Kidney epithelial cell (primary cell): ENCODE measurements around the gene SMARCB1. TPM values are rescaled to one million over a fixed set of nuclear protein-coding genes. Genes with fewer than 3 reads are reported as not detected.

ENCODE experiments used
- DNase-seq: peaks from one replicate; pipeline ENCODE4 v3.0.0-alpha.2; 2010; ENCODE audit warnings: low read depth
- H3K27me3 ChIP-seq: 2 replicates; pipeline ENCODE4 v1.6.0; 2011; ENCODE audit warnings: low read length; ENCODE audit not compliant: control insufficient read depth, insufficient read depth
- H3K36me3 ChIP-seq: 2 replicates; pipeline ENCODE4 v1.5.1; 2011; ENCODE audit warnings: low read length; ENCODE audit not compliant: control insufficient read depth, insufficient read depth
- H3K4me3 ChIP-seq: 2 replicates; pipeline ENCODE4 v1.5.1; 2011; ENCODE audit warnings: low read depth, mild to moderate bottlenecking, control low read depth, low read length
- CTCF ChIP-seq: IDR thresholded peaks from 2 replicates; pipeline ENCODE4 v1.5.1; 2011; ENCODE audit warnings: mild to moderate bottlenecking, moderate library complexity, low read length, control low read depth, inconsistent platforms; ENCODE audit not compliant: insufficient read depth, poor library complexity, severe bottlenecking
- total RNA-seq: library from RNA; depleted of rRNA; stranded (reverse); fragments of >200 nt; gene quantifications from 2 replicates; pipeline ENCODE4 v1.2.3, GENCODE V29; 2015

Gene SMARCB1
- total RNA-seq, 1 donor from 2014 or later: 168 TPM

- no peak for TF ChIP-seq CTCF
- H3K36me3 ChIP-seq: no peaks in the 10 kb centered on the region
- H3K4me3 ChIP-seq: no peak overlapping the region
- no peak for DNase-seq
- no peaks in the 10 kb centered on the region for H3K27me3 ChIP-seq
Measured at GRCh38 chr22:23775779-23776375, 10.9 kb upstream of the SMARCB1 start.

GRCh38 chr22:23777776-23778576 lies 8.8 kb upstream of the SMARCB1 start:
- DNase-seq: no peak
- no peak for TF ChIP-seq CTCF
- no peak overlapping the region for H3K4me3 ChIP-seq
- no peaks in the 10 kb centered on the region for H3K36me3 ChIP-seq
- H3K27me3 ChIP-seq: no peaks in the 10 kb centered on the region

GRCh38 chr22:23778577-23778900 lies 8.2 kb upstream of the SMARCB1 start:
- DNase-seq: no peak
- H3K4me3 ChIP-seq: no peak overlapping the region
- TF ChIP-seq CTCF: no peak
- no peaks in the 10 kb centered on the region for H3K27me3 ChIP-seq
- no peaks in the 10 kb centered on the region for H3K36me3 ChIP-seq

- Histone ChIP-seq H3K36me3 (no peaks in the 10 kb centered on the region), H3K27me3 (no peaks in the 10 kb centered on the region), H3K4me3 (no peak overlapping the region)
- no peak for DNase-seq
- TF ChIP-seq CTCF: no peak
Measured at GRCh38 chr22:23779083-23779482, 7.7 kb upstream of the SMARCB1 start.

- H3K27me3 ChIP-seq: no peaks in the 10 kb centered on the region
- no peak for TF ChIP-seq CTCF
Measured at GRCh38 chr22:23779731-23780130, 7.0 kb upstream of the SMARCB1 start.

More at GRCh38 chr22:23779731-23780130, 7.0 kb upstream of the SMARCB1 start:
- no peak for DNase-seq
- Histone ChIP-seq H3K4me3 (no peak overlapping the region), H3K36me3 (no peaks in the 10 kb centered on the region)
